ENCODE data around the gene CYP19A1. TPM values are rescaled to one million over a fixed set of nuclear protein-coding genes. Genes with fewer than 3 reads are reported as not detected.

Gene CYP19A1
- total and polyA plus RNA-seq, 8 donors: 0.18 to 2.7 (median 0.35) TPM; not detected in 5

DNA sequence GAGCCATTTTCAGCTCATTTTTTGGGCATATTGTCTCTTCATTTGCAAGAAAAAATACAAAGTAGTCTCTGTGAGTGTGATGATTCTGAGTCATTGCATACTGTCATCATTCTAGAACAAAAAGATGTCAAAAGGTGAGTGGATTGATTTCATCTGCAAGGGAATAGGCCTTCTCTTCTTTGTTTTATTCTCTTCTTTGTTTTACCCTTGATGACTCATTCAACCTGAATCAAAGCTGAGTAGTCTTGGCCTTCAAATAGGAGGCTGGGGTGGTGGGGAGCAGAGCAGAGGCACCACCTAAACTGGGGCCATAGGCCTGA is 25.4 kb downstream of the CYP19A1 start:
- Histone ChIP-seq H3K9me3 (no peaks in the 10 kb centered on the region), H3K27ac (peak overlapping the region in 1 of 5 donors; percentile 25), H3K27me3 (peaks cover 0 to 5% (median 0%) of the 10 kb centered on the region in 3 donors), H3K4me1 (peaks cover 0 to 5% (median 0%) of the 10 kb centered on the region in 4 donors), H3K36me3 (no peaks in the 10 kb centered on the region), H3K4me3 (no peak overlapping the region)
- no peak for TF ChIP-seq POLR2AphosphoS5 (IDR thresholded peaks at IDR 0.05)
- no peak for TF ChIP-seq POLR2A (IDR thresholded peaks at IDR 0.05)
- TF ChIP-seq EP300 (IDR thresholded peaks at IDR 0.05): no peak
- no peak for TF ChIP-seq CTCF (IDR thresholded peaks at IDR 0.05)
- DNase-seq: no peak
- intact Hi-C loops (cut with DNase I; ENCODE audit: low total_unique reads): no loop called here

DNA sequence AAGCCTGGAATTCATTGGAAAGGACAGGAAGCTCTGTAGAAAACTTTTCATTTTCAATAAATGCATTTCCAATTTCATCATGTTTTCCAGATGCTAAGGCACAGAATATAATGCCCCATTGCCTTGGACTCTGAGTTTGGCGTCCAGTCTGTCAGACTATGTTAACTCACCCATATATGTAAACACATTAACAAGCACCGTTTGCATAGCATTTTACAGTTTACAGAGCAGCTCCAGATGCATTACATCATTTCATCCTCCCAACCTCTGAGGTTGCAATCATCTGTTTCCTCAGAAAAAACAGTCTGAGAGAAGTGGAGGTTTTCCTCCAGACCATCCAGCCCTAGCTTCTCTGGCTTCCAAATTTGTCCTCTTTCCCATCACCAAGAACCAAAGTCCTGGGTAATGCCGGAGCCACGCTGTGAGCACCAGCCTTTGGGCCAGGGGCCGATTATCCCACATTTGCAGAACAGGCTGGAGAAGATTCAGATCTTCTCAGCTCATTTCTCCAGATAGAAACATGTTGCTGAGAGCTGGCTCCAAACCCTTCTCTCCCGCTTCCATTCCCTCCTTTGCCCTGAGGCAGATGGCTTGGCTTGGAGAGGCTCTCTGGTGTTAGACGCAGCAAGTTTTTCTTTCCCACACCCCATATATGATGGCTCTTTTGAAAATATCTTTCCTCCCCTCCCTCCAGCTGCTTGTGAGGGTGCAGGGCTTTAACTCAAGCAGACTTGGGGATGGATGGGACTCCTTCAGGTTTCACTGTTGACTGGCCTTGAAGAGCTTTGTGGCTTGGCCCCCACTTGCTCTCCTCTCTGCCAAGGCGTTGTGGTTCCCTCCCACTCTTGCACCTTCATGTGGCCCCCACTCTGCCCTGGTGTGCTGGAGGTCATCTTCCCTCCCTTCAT is 26.0 kb downstream of the CYP19A1 start:
- Histone ChIP-seq H3K9me3 (no peaks in the 10 kb centered on the region), H3K4me3 (no peak overlapping the region), H3K27me3 (peaks cover 0 to 5% (median 0%) of the 10 kb centered on the region in 3 donors), H3K4me1 (peaks cover 0 to 5% (median 3%) of the 10 kb centered on the region in 4 donors), H3K36me3 (no peaks in the 10 kb centered on the region), H3K27ac (peak overlapping the region in 2 of 5 donors; percentile 25 to 57)
- WGBS, 5 donors: 57 to 72% (median 63%) methylated on average over 8 of the region's 8 CpGs
- DNase-seq: peak in 1 of 2 donors; percentile 54
- intact Hi-C loops (cut with DNase I; ENCODE audit: low total_unique reads): no loop called here
- TF ChIP-seq POLR2A (IDR thresholded peaks at IDR 0.05): no peak
- no peak for TF ChIP-seq EP300 (IDR thresholded peaks at IDR 0.05)
- TF ChIP-seq CTCF (IDR thresholded peaks at IDR 0.05): no peak
- no peak for TF ChIP-seq POLR2AphosphoS5 (IDR thresholded peaks at IDR 0.05)

DNA sequence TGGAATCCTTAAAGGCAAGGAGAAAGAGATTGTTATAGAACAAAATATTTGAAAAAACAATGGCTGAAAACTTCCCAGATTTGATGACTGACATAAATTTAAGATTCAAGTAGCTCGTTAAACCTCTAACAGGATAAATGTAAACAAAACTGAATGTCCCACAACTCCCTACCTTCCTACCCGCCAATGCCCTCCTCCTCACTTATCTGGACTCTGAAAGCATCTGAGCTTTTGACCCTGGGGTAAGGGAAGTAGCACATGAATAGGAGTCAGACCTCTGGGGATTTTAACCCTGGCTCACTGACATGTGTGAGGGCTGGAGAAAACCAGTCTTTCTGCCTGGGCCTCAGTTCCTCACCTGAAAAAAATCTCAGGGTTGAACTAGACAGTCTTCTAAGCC is 26.9 kb downstream of the CYP19A1 start:
- Histone ChIP-seq H3K27me3 (peaks cover 0 to 5% (median 0%) of the 10 kb centered on the region in 3 donors), H3K36me3 (no peaks in the 10 kb centered on the region), H3K4me1 (peaks cover 0 to 7% (median 3%) of the 10 kb centered on the region in 4 donors), H3K4me3 (no peak overlapping the region), H3K27ac (no peak overlapping the region), H3K9me3 (no peaks in the 10 kb centered on the region)
- intact Hi-C loops (cut with DNase I; ENCODE audit: low total_unique reads): no loop called here
- TF ChIP-seq CTCF (IDR thresholded peaks at IDR 0.05) (no peak), EP300 (IDR thresholded peaks at IDR 0.05) (no peak)
- DNase-seq: no peak
- 38 to 74% (median 43%) methylated on average over 2 of the region's 2 CpGs for whole genome bisulfite sequencing, 5 donors

GRCh38 chr15:51310064-51310463 is 28.3 kb downstream of the CYP19A1 start:
- Histone ChIP-seq H3K4me1 (peaks cover 0 to 7% (median 3%) of the 10 kb centered on the region in 4 donors), H3K9me3 (no peaks in the 10 kb centered on the region), H3K27ac (peak overlapping the region in 2 of 5 donors; percentile 20 to 56), H3K4me3 (no peak overlapping the region), H3K27me3 (peaks cover 0 to 5% (median 0%) of the 10 kb centered on the region in 3 donors), H3K36me3 (no peaks in the 10 kb centered on the region)
- DNase-seq: no peak
- WGBS, 5 donors: 56 to 77% (median 72%) methylated on average over 2 of the region's 2 CpGs
- intact Hi-C loops (cut with DNase I; ENCODE audit: low total_unique reads): no loop called here
- TF ChIP-seq POLR2AphosphoS5 (IDR thresholded peaks at IDR 0.05) (no peak), POLR2A (IDR thresholded peaks at IDR 0.05) (no peak), CTCF (IDR thresholded peaks at IDR 0.05) (no peak), EP300 (IDR thresholded peaks at IDR 0.05) (no peak)
